ENCODE results near the gene TRAPPC6A.

DNA sequence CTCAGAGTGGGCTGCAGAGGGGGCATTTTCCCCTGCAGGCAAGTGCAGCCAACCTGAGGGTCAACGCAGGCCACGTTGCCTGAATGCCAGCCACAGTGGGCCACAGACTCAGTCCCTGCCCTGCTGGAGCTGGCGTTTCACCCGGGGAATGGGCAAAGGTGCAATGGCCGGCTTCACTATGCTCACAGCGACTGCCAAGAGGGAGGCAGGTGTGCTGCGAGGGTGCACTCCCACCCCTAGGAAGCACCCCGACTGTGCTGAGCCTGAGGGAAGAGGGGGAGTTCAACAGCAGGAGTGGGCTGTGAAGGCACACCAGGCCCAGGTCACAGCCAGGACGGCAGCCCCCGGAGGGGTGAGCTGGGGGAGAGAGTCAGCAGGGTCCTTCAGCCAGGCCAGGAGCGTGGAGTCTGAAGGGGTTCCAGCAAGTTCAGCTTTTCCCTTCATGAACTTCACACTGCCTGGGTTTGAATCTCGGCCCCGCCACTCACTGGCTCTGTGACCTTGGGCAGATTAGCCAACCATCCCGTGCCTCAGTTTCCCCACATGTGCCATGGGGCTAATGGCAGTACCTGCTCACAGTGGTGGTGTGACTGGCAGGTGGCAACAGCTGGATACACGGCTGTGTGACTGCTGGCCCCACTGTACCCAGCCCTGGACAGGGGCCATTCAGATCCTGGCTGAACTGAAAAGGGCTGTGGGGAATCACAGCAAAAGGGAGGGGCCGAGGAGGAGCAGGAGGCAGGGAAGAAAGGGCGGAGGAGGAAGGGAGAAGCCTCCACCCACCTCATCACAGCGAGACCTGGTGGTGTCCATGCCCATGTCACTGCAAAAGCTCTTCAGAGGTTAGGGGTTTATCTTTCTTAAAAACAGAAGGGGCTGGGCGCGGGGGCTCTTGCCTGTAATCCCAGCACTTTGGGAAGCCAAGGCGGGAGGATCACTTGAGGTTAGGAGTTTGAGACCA is 7.6 kb downstream of the TRAPPC6A start:
- no peak for TF ChIP-seq POLR2A (IDR thresholded peaks at IDR 0.05)
- no peak for TF ChIP-seq EP300 (IDR thresholded peaks at IDR 0.05; ENCODE audit: low read depth)

Data from transverse colon (tissue), 1 donor.